Effector CD4-positive, alpha-beta T cell (primary cell): ENCODE results near the gene SLC6A3.
"Not testable (repeated sequence)": the region's sequence is repeated elsewhere in the genome, so short reads cannot be mapped to it uniquely, and the experiment has no call there.

Experiments
- DNase-seq: peaks from one replicate; pipeline ENCODE4 v3.0.0-alpha.2; 2020

The SLC6A3 gene

DNA sequence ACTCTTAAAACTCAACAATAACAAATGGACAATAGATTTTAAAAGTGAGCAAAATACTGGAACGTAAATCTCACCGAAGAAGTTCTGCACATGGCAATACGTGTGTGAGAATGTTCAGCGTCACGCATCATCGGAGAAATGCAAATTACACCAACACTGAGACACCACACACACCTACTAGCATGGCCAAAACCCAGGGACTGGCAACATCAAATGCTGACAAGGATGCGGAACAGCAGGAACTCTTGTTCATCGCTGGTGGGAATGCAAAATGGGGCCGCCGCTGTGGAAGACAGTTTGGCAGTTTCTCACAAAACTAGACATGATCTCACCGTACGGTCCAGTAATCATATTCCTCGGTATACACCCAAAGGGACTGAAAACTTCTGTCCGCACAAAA lies 78.7 kb downstream of the SLC6A3 start:
- DNase-seq = no peak

DNA sequence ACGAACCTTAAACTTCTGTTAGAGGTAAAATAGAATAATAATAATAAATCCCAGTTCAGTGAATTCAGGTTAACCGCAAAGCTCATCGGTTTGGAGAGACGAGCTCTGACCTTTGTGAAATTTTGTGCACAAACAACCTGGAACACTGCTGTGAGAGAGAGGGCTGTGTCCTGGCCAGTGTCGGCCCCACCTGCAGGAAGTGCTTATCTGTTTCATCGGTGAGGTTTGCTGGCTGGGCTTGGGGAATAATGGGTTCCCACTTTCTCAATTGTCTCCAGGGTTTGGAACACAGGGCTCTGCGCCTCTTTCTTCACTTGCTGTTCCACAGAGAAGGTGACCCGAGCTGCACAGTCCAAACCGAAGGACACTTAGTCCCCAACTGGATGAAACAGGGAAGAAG lies 81.0 kb downstream of the SLC6A3 start:
- no peak for DNase-seq

DNA sequence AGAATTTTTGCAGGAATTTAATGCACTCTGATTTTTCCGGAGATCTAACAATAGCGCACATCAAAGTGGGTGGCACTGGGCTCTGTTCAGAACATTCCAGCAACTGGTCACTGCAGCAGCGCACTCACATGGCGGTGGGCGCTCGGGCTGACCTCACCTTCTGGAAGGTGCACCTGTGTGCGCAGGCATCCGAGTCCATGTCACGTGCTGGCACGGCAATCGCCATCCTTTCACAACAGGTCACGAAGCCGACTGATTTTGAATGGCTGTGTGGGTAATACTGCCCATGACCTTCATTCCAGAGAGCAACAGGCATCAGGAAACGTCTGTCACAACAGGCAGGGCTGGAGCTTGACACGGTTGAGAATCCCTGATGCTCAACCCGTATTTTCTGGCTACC lies 81.7 kb downstream of the SLC6A3 start:
- DNase-seq = no peak

DNA sequence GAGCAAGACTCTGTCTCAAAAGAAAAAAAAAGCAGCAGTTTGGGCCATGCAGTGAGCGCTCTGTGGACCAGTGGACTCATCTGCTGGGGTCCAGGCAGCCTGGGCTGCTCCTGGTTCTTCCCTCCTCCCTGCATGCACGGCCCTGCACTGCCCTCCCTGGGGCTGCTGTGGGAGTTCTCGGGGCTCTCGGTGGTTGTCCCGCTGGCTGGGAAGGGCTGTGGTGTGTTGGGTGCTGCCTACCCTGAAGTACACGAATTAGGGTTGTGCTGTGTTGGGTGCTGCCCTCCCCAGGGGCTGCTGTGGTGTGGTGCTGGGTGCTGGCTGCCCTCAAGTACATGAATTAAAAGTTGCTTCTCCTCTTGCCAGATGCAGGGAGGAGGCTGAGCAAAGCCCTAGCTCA lies 82.1 kb downstream of the SLC6A3 start:
- no peak for DNase-seq

DNA sequence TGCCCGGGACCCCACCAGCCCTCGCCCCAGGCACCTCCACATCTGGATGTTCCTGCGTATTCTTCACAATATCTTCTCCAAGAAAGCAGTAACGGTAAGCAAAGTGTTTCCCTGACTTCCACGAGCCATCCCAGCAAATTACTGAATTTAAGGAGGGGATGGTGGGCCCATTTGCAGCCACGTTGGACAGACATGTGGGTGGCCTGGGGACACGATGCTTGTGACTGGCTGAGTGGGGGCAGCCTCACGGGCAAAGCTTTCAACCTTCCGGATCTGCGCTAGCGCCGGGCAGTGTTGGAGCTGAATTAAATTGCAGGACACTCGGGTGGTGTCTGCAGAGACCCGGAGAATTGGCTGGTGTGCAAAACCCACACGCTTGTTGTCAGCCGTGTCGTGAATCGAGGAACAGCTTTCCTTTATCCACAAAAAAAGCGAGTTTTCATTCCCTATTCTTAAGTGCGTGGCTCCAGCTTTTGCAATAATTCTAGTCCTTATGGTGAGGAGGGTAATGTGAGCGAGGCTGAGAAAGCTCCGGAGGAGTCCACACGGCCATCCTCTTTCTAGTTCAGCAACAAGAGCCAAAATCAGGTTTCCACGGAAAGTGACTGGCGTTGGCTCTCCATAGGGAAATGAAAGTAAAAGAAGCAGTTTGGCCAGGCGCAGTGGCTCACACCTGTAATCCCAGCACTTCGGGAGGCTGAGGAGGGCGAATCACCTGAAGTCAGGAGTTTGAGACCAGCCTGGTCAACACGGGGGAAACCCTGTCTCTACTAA lies 82.8 kb downstream of the SLC6A3 start:
- DNase-seq = no peak

DNA sequence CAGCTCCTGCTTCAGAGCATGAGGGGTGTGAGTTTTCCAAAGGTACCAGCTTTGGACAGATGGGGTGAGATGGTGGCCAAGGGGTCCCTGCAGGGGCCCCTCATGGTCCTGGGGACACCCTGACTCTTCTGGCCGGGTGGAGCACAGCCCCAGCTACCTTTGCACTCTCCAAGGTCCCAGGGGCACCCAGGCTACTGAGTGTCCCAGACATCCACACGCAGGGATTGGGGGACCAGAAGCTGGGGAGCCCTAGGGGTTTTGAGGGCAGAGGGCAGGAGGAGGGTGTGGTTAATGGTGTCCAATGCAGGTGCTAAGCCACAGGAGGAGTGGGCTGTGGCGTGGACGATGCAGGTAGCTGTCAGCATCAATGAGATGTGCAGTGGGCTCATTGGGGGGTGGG lies 84.4 kb downstream of the SLC6A3 start:
- no peak for DNase-seq

DNA sequence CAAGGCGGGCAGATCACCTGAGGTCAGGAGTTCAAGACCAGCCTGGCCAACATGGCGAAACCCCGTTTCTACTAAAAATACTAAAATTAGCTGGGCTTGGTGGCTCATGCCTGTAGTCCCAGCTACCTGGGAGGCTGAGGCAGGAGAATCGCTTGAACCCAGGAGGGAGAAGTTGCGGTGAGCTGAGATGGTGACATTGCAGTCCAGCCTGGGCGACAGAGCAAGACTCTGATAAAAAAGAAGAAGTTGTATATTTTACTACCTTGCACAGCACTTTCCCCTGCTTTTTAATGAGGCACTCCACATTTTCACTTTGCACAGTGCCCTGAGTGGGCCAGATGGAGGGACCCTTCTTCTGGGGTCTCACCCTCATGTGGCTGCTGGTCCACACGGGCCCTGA lies 84.9 kb downstream of the SLC6A3 start:
- DNase-seq = not testable (repeated sequence)

DNA sequence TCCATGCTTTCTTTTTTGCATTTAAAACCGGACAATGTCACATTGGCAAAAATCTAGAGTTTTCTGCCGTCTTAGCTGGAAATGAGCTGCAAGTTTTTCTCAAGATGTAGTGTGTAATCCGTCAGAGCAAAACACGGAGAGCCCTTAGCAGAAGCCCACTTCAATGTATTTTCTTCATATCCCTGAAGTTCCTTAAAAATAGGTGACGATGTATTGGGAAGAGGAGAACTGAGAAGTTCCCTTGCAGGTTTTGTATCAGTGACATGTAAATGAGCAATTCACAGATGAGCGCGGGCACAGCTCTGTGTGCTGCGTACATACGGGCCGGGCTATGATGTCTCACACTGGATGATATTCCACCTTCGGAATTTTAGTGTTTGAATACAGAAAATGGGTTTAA lies 85.5 kb downstream of the SLC6A3 start:
- DNase-seq = no peak

DNA sequence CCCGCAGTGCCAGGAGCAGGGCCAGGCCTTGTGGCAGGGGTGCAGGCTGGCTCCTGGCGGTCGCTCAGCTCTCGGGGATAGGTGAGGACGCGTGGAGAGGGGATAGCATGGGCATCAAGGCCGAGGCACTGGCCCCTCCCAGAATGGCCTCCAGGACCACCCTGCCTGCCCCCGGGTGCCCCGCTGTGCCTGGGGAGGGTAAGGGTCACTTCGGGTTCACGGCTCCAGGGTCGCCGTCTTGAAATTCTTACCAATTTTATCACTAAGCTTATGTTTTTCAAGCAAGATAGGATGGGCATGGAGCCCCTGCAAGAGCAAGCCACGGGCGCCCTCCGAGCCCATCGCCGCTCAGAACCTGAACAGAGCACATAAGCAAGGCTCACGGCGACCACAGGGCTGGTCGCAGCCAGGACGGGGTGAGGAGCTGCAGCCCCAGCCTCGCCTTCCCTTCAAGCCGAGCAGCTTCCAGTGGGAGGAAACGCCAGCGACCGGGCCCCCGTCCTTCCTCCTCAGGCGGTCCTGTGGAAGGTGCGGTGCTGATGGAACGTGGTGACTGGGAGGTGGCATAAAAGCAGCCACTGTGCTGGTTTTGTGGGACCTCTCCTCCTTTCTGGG lies 86.1 kb downstream of the SLC6A3 start:
- no peak for DNase-seq

DNA sequence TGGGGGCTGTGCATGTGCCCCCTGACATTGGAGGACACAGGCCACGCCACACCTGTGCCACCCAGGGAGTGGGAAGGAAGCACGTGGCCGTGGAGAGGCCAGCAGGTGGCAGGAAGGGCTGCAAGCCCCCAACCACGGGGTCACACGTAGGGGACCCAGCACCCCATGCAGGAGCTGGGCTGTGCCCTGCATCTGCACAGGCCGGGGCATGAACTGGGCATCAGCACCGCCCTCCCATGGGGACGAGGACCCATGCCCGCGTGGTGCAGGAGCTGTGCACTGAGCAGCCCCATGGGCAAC lies 86.6 kb downstream of the SLC6A3 start:
- DNase-seq = no peak

DNA sequence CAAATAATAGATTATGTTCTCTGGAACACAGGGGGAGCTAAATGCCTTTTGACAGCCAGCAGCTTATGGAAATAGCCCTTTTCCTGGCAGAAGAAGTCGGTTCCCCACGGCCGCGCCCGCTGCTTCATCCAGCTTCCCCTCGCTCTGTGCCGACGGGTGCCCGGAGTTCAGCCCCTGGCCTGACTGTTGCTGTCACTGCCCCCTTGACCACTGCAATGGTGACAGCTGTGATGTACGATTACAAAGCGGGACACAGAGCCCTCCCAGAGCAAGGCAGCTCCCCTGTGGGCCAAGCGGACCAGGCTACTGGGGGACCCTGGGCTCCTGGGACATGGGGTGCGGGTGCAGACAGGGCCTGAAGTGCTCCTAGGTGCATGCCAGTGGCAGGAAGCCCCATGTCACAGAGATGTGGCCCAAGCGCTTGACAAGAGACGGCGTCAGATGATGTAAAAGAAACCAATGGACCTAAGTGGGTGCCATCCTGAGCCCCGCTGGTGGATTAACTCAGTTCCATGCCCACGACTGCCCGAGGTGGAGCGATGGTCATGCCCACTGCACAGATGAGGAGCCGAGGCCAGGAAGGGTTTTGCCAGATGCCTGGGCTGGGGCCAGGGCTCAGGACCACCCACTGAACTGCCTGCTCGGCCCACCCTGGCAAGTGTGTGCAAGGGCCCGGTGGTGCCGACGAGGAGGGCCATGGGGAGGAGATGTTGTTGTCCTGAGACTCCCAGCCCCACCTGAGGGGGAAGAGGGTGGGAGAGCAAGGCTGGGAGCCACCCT lies 87.1 kb downstream of the SLC6A3 start:
- DNase-seq = no peak

DNA sequence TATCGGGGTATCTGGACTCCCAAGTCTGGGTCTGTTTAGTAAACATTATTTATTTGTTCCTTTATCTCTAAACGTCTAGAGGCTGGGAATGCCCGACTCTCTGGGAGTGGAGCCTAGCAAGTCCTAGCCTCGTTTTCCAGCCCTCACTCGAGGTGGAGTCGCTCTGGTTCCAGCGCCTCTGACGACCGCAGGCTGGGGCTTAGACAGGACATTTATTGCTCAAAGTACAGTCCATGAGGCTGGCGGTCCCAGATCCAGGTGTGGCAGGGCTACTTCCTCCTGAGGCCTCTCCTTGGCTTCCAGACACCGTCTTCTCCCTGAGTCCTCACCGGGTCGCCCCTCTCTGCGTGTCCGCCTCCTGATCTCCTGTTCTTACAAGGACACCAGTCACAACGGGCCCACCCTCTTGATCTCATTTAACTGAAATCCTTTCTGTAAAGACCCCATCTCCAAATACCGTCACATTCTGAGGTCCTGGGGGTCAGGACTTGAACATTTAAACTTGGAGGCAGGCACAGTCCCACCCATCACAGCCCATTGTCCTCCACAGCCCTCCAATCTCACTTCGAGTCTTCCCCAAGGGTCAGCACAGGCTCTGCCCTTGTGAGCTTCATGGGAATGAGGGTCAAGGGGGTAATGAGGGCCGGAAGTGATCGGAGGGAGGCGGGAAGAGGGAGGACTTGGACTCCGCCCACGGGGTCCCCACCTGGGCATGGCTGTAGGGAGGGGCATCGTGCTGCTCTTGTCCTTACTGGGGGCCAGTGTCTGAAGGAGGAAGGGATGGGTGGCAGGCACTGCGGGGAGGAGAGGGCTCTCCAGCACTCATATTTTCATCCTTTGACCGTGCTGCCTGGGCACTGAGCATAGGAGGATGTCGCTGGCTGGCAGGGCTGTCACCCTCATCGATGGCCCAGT lies 88.1 kb downstream of the SLC6A3 start:
- no peak for DNase-seq

DNA sequence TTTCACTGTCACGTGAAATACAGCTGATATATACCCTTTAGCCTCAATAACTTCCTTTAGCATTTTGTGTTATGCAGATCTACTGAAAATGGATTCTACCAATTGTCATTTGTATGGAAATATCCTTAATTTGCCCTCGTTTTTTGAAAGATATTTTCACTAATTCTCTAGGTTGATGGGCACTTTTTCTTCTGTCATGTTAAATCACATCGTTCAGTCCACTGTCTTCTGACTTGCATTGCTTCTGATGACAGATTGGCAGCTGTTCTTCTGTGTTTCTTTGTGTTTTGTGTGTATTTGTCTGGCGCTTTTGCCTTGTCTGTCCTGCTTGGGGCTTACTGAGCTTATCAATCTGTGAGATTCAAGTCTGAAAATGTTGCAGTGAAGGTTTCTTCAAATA lies 90.7 kb downstream of the SLC6A3 start:
- no peak for DNase-seq

DNA sequence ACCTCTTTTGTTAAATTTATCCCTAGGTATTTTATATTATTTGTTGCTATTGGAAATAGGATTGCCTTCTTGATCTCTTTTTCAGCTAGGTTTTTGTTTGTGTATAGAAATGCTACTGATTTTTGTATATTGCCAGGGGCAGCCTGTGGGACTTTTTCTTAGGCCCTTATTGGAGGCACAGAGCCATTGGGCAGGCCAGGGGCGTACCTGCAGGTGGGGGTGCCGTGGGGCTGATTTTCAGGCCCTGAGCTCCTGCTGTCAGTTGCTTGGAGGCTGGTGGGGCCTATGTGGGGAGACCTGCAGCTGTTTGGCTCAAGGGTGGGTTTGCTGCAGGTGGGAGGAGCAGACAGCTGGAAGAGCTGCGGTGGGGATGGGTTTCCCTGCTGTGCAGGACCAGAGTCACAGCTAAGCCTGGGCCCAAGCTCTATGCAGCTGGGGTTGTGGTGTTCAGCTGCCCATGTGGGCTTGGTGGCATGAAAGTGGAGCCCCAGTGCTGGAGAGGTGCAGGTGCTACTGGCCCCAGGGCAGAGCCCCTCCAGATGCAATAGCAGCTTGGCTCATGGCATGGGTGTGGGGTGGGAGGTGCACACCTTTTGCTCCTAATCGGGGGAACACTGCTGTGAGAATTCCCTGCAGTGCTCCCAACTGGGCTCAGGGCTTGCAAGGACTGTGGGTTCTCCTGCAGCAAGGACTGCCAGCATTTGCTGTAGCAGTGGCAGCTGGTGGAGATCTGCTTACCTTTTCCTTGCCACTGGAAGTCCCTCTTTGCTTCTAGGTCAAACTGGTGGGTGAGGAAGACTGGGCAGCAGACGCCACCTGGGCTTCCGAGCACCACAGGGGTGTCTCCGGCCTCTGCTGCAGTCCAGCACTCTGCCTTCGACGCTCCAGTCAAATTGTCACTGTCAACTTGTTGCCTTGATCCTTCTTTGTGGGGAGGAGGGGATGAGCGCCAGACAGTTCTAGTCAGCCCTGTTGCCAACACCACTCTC lies 92.7 kb downstream of the SLC6A3 start:
- DNase-seq = no peak

DNA sequence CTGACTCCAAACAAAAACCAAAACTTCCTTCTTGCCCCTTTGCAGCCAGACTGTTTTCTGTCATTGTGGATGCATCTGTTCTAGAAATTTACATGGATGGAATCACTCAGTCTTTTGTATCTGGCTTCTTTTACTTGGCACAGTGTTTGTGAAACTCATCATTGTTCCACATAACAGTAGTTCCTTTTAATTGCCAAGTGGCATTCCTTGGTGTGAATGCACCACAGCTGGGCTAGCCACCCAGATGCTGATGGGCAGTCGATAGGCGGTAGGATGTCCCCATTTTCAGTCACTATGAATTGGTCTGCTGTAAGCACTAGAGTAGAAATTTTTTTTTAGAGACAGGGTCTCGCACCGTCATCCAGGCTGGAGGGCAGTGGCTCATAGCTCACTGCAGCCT lies 94.1 kb downstream of the SLC6A3 start:
- DNase-seq = no peak

DNA sequence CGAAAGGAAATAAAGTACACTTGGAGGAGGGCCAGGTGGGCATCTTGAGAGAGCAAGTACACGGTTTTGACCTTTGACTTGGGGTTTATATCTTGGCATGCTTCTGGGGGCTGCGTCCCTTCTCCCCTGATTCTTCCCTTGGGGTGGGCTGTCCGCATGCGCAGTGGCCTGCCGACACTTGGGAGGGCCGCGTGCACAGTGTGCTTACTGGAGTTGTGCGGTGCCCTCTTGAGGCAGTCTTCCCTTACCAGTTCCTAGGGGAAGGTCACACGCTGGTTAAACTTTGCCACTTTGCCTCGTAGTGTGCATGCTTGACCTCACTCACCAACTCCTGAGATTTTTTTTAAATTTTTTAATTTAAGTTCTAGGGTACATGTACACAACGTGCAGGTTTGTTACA lies 96.0 kb downstream of the SLC6A3 start:
- no peak for DNase-seq

DNA sequence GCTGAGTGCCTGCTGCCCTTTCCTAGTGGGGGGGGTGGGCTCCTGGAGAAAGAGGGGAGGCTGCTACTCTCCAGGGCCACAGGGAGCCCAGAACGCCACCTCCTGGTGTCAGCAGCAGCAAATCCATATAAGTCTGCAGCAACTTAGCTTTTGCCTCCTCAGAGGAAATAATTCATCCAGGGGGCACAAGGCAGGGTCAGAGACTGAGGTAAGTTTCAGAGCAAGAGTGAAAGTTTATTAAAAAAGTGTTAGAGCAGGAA lies 96.3 kb downstream of the SLC6A3 start:
- DNase-seq = no peak

DNA sequence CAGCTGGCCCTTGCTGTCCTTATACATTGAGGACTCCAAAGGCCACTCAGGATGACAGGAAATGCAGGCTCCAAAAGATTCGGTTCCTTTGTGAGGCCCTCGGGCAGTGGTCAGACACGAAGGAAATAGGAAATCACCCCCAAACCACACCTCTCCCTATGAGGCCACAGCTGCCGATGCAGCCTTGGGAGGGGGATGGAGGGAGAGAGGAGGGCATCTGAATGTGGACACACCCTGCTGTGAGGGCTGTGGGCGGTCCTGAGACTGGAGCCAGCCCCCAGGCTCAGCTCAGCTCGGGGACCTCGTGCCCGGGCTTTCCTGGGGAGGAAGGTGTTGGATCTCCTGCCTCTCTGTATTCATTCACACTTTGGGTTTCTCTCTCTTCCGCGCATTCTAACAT lies 97.7 kb downstream of the SLC6A3 start:
- no peak for DNase-seq

DNA sequence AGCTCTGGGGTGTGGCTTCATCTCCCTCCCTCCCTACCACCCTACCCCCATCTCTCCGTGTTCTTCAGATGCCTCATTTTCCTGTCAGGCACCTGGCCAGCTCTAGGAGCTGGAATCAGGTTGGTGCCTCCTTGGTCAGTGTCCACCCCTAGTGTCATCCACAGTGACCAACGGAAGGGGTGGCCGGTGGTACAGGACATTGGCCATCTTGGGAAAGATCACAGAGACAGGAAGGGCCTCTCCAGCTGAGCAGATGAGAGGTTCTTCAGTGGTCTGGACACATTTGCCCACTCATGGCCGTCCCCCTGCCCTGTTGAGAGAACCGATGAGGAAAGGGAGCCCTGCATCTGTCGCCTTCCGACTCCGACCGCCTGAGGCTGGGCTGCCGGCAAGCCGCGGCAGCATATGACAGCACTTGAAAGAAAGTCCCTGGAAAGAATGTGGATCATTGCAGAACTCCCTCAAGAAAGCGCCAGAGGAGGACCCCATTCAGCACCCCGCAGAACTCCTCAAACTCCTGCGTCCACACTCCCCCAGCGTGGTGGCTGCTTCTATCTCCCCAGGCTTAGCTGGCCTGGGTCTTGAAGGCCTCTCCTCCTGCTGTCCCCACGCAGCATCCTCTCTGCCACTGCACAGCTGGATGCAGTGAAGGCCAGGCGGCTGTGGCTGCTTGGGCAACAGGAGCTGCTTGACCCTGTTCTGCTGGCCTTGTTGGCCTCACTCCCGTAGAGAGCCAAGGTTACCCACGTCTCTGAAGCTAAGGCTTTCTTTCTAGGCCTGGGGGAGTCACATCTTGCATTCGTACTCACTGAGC lies 98.4 kb downstream of the SLC6A3 start:
- DNase-seq = no peak

DNA sequence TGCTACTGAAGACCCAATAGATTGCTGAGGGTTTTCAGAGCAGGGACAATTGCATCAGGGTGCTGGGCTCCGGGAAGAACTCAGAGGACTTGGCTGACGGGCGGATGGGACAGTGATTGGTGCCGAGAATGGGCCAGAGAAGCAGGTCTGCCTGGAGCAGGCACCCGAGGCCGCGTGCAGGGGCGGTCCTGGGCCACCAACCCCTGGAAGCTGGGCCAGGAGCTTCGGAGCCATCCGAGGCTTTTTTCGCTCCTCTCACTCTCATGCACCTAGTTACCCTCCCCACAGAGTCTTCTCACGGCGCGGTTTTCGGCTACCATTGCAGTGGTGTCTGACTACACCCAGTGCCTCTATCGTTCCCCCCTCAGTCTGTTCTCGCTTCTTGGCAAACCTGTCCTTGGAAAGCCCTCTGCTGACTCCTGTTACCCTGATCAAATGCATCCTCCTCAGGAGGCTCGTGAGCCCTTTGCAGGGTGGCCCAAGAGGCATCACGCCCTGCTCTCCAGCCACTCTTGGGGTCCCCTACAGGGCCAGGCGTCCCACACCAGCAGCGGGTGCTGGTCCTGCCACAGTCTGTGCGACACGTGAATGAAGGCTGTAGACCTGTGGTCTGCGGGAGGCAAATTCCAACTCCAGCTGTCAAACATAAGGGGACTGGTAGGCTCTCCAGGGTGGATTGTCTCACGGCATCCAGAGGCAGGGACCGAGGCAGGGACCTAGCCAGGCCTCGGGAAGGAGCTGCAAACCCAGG lies 99.2 kb downstream of the SLC6A3 start:
- no peak for DNase-seq
